Right ventricle myocardium superior (tissue), 1 donor: Measurements from ENCODE around the gene REEP1. TPM values are rescaled to one million over a fixed set of nuclear protein-coding genes. Genes with fewer than 3 reads are reported as not detected.
"Not testable (repeated sequence)": the region's sequence is repeated elsewhere in the genome, so short reads cannot be mapped to it uniquely, and the experiment has no call there.

Experiments used
- ATAC-seq: fragments of 200-7000 bp; cut with Tn5 transposase; one replicate; pipeline ENCODE4 v1.9.1; 2020; ENCODE audit warnings: mild to moderate bottlenecking; ENCODE audit not compliant: poor library complexity
- DNase-seq: peaks from one replicate; pipeline ENCODE4 v3.0.0-alpha.2; 2020
- intact Hi-C: fragments of 100-400 bp; cut with DNase I; formaldehyde crosslinking; loops from one replicate; pipeline ENCODE4 v1.11.2; 2022
- total RNA-seq: library from RNA; stranded (reverse); fragmentation: NEBNext Ultra II Directional; extraction: Animal tissue kit (Norgen Biotek cat#: 25700); gene quantifications from one replicate; pipeline ENCODE4 v1.2.1, GENCODE V29; 2021
- donor health status: DM: no; HTN: yes; CAD: no; lungs with severe emphysema.

REEP1 gene
- total RNA-seq, 1 donor from 2014 or later = 21.5 TPM

DNA sequence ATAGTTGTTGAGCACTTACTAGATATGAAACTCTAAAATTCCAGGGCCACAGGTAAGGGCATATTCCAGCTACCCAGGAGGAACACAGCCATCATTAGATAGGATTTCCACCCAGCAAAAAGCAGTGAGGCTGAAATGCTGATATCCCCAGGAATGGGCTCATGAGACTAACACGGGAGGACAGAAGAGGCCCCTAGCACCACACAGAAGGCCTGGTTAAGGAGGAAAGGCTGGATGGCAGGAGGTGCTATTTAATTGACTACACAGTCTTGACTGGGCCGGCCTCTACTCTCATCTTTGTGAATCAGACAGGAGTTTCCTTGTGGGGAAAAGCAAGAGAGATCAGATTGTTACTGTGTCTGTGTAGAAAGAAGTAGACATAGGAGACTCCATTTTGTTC, 76.4 kb downstream of the REEP1 start:
- intact Hi-C loops = no loop called here
- no peak for DNase-seq
- no peak for ATAC-seq

DNA sequence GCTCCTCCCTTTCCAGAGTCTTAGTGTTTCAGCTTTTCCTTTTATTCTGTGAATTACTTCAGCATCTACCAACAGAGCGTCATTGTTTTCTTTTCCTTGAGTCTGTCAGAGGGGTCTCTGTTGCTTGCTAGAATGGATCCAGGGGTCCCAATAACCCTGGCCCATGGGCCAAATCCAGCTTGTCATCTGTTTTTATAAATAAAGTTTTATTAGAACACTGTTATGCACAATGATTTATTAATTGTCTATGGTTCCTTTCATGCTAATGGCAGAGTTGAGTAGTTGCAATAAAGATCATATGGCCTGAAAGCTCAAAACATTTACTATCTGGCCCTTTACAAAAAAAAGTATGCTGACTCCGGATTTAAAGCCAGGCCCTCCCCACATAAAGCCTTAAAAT, 79.3 kb downstream of the REEP1 start:
- intact Hi-C loops = no loop called here
- no peak for ATAC-seq

DNA sequence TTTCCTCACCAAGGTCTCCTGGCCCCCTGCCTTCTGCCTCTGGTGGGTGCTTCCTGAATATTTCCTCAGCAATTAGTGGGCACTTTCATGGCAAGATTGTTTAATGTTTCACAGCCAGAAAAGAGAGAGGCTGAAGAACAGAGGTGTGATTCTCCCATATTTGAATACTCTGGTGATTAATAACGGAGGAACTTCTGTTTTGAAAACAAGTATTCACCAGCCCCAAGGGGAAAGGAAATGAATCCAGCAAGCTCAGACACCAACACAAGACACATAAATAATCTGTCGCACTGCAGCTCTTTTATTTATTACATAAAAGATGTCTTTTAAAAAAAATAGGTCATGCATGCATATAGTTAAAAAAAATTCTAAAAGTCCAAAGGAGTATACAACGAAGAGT, 80.4 kb downstream of the REEP1 start:
- ATAC-seq (no peak), DNase-seq (no peak)
- intact Hi-C loops = no loop called here

More for the DNA sequence above, 79.3 kb downstream of the REEP1 start:
- no peak for DNase-seq

DNA sequence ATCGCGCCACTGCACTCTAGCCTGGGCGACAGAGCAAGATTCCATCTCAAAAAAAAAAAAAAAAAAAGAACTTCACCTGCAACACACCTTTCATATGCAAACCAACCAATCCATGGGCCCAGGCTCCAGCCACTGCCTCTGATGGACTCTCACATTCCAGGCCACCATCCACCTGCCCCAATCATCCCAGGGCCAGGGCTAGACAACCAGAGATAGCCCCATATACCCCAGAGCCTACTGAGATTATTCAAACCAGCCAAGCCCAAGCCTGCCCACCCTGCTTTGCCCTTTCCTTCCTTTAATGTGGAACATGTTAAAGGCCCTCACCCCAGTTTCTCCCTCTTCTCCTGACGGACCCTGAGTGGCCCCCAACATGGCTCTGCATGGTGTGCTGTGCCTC, 81.1 kb downstream of the REEP1 start:
- ATAC-seq (no peak), DNase-seq (no peak)
- intact Hi-C loops = no loop called here

DNA sequence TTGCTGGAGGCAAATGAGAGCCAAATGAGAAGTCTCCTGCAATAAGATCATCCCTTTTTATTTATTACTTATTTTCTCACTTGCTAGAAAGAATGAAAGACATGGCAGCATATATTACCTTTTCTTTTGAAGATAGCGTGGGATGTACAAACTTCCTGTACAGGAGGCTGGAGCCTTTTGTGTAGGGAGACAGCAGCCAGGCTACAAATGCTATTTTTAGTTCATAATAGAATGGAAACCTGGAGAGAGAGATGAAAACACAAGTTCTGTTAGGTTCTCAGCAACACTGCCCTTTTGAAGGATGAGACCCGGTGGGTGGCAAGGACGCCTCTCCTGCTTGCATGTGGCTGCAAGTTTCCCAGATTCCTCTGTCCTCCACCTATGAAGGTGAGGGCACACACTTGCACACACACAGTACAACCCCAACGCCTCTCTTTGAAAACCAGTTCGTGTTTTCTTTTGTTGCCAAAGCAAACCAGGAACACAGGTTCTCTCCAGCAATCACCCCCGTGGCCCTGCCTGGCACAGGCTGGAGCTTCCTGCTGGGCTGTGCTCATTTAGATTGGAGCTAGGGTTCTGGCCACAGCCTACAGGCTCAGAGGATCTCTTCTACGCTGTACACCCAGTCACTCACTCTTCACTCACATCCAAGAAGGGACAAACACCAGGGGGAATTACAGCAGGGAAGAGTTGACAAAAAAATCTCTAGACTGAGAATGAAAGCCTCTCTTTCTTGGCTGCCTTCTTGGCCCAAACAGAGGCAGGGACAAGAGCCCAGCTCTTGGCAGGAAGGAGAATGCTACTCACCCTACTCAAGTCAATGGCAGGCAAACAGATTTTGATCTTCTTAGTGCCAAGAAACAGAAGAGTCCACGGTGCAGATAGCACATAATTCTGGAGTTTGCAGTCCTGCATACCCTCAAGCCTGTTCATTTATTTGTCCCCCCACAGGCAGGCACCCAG, 82.6 kb downstream of the REEP1 start:
- peak; percentile 94 for ATAC-seq
- intact Hi-C loops = no loop called here
- peak; percentile 64 for DNase-seq

DNA sequence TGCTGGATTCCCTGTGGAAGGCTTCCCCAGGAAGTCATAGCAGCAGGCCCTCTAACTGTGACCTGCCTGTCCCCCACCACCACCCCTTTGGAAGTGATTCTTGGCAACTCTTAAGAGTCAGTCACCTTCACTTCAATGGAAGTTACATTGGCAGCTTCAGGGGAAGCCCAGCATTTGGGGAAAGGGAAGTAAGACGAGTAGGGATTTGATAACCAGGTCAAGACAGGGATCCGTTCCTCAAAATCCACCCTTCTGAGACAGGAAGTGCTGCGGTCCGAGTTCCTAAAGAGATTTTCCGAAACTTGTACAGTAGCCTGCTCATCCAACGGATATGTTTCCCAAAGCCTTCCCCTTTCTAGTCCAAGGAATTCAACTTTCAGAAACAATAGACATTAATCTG, 84.0 kb downstream of the REEP1 start:
- ATAC-seq (no peak), DNase-seq (no peak)
- intact Hi-C loops = no loop called here

DNA sequence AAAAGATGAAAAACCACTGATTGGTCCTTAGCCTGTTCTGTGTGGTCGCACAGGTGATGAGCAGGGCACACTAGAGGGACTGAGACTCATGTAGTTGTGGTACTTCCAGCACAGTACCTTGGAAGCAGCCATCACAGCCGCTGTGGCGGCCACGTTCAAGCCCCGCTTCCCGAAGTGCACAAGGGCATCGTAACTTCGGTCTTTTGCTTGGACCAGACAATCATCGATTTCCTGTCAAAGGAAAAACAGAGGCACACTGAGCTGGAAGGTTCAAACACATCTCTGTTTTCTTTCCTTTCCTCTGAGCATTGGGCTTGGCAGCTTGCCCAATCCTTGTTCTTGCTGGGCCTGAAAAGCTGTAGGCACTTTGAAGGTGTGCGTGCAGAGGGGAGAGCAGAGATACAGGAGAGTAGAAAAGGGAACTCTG, 85.6 kb downstream of the REEP1 start:
- no peak for ATAC-seq
- DNase-seq = no peak
- intact Hi-C loops = no loop called here

DNA sequence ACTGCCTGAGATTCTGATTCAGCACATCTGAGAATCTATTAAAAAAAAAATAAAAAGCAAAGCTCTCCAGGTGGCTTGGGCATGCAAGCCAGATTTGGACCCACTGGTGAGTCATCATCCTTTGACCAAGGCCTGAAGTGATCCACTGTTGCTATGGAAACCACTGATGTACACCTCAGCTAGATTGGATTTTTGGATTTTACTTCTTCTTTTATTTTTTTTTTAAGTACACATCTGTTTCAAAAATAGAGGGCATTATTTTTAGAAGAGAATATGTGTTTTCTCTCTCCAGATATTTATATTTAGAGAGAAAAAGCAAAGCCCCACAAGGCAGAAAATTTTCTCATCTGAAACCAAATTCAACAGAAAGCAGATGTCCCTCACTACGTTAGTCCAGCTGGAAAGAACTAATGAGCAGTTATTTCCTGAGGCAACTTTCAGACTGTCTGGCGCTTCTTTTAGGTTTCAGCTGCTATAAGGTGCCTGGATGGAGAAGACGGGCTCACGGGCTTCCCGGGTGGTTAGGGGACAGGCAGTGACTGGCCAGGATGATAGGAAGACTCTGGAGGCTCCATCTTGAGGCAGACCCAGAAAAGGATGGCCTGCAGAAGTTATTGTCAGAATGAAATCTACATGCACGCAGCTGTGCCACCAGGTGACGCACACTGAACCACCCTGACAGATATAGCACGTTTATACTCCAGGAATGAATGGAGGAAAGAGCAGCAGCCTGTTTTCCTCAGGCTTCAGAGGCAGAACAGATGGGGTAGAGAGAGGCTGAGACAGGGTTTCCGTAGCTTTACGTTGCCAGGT, 87.6 kb downstream of the REEP1 start:
- ATAC-seq (no peak), DNase-seq (no peak)
- intact Hi-C loops = no loop called here

DNA sequence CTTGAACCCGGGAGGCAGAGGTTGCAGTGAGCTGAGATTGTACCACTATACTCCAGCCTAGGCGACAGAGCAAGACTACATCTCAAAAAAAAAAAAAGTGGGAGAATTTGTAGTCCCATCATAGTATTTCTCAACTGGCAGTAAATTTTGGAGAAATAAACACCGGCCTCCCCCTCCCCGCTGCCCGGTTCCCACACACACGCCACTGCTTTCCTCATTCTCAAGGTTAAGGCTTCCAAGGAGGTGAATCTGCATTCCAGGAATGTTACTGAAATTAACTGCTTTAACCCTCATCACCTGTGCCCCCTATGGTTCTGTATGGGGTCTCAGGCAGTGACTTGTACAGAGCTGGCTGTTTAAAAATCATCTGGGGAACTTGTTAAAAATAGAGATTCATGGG, 88.2 kb downstream of the REEP1 start:
- ATAC-seq (no peak), DNase-seq (no peak)
- intact Hi-C loops = no loop called here

DNA sequence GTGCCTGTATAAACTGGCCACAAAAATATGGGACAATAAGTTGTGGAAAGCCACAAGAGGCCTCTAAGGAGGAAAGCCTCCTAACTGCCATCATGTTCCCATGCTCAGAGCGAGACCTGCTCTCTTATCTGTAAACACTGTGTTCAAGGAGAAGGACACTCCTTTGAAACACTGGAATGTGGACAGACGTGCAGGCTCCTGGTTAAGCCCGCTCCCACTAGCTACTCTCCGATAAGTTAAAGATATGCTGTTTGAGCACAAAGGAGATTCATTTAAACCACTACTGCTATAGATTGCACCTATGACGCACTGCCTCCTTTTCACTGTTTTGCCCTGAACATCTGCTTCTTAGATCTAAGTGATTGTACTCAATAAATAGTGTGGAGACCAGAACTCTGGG, 92.2 kb downstream of the REEP1 start:
- intact Hi-C loops, ATAC-seq, DNase-seq: not testable (repeated sequence)

DNA sequence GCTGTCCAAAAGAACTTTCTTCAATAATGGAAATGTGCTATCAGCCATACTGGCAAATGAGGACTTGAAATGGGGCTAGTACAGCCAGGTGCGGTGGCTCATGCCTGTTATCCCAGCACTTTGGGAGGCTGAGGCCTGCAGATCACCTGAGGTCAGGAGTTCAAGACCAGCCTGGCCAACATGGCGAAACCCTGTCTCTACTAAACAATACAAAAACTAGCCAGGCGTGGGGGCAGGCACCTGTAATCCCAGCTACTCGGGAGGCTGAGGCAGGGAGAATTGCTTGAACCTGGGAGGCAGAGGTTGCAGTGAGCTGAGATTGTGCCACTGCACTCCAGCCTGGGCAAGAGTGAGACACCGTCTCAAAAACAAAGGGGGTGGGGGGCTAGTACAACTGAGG, 92.6 kb downstream of the REEP1 start:
- intact Hi-C loops, ATAC-seq, DNase-seq: not testable (repeated sequence)

DNA sequence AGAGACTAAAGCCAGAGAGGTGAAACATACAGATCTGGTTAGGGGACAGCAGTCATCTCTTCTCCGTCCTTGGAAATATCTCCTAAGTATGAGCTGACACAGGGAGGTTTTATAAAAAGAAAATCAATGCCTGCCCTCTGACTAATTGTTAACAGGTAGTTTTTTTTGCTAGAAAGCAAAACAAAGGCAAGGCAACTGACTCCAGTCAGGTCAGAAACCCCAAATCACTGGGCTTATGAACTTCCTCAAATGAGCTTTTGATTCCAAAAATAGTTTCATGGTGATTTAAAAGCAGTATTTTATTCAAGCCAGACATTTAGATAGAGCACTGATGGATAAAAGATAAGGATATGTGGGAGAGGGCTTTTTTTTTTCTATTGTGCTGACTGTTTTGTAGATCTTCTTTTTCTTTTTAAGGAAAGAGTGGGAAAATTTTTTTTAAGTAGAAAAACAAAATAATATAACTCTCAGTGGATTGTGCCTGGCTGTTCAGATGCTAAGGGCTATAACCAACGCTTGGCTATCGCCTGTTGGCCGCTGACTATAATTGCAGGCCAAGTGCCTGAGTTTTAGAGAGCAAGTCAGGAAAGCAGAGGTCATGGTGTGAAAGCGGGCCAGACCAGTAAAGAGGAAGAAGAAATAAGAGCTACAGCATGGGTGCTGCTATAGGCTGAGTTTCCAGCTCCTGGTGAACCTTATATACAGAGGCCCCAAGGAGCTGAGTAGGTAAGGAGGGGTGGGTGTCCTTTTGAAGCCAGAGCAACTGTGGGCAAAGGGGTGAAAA, 93.3 kb downstream of the REEP1 start:
- DNase-seq (no peak), ATAC-seq (no peak)
- intact Hi-C loops = no loop called here

DNA sequence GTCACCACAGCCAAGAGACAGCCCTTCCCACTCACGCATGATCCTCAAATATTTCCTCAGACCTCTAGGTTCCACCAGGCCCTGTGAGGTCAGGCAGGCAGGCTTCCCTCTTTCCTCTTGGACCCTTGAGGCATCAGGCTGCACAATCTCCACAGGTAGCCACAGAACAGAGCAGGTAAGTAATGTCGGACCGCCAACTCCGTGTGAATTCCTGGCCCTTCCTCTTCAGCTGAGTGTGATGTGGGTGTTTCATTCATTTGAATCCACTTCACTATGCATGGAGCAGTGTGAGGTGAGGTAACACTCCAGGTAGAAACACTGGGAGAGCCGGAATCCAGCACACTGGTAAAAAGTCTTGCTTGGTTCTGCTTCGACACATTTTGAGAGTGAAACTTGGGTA, 94.2 kb downstream of the REEP1 start:
- no peak for ATAC-seq
- intact Hi-C loops = no loop called here
- DNase-seq = no peak

DNA sequence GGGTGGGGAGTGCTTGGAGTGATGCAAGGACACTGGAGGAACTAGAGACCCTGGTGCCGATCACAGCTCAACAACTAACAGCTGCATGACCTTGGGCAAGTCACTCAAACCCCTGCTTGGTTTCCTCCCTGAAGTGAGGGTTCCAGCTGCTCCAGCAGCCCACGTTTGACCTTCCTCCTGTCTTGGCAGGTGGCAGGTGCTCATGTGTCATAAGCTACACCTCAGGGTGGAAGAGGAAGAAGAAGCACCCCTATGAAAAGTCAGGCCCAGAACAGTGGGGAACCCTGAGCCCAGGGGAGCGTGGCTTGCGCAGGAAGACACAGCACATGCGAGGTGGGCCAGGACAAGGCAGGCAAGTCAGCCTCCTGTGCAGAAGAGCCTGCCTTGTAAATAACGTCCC, 95.8 kb downstream of the REEP1 start:
- DNase-seq (no peak), ATAC-seq (no peak)
- intact Hi-C loops = no loop called here

DNA sequence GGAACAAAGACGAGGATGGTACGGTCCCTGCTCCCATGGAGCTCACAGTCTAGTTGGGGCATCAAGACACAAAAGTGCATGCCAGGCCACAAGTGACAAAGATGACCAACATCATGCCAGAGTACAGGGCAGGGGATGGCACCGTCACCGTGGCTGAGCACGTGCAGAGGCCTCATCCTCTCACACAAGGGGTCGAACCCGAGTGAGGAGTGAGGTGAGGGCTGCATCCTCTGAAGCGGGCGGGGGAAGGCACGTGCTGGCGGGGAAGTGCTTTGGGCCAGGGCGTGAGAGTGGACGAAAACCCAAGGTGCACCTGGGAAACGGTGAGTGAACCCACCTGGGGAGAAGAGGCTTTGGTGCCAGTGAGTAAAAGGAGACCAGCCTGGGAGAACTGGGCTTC, 97.2 kb downstream of the REEP1 start:
- no peak for ATAC-seq
- DNase-seq = no peak
- intact Hi-C loops = no loop called here

DNA sequence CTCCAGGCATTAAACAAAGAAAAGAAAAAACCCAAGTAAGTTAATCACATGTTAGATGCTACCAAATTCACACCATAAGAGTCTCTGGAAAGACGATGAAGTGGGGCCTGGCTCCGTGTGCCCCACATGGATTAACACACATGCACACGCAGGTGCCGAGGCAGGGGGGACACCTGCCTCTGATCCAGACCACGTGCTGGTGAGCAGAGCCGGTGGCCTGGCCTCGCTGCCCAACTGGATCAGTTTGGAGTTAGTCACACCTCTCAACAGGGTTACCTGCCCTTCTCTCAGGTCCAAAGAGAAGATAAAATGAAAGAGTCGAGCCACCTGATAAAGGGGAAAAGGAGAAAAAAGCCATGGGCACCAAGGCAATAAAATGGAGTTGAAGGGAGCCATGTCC, 97.7 kb downstream of the REEP1 start:
- DNase-seq = no peak
- ATAC-seq = no peak
- intact Hi-C loops = no loop called here

DNA sequence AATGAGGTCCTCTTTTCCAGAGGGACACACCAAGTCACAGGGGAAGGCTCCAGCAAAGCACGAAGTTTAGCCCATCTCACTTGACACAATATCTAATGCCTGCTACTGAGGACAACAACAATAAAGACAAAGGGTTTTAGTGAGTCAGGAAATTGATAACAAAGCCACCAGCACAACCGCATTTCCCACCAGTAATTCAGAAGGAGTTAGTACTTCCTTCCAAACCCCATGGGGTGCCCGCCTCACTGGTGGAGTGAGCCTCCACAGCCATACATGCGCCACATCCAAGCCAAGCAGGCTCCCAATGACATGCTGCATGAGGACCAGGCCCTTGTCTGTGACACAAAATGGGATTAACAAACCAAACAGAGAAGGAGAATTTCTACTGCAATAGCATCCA, 98.1 kb downstream of the REEP1 start:
- DNase-seq = no peak
- intact Hi-C loops = no loop called here
- no peak for ATAC-seq

DNA sequence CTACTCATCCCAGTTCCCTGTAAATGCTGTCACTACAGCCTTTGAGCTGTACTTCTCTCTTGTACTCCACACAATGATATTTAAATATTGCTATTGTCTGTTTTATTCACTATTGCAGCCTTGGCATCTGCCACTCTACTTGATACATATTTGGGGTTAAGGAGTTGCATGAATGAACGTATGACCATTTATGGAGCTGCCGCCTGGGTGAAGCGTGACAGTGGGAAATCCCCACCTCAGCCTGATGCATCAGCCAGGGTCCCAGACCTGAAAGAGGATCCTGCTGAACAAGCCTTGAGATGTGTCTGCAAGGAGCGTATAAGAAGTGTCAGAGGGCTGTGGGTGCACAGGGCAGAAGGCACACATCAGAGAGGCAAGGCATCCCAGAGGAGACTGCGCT, 99.1 kb downstream of the REEP1 start:
- ATAC-seq (no peak), DNase-seq (no peak)
- intact Hi-C loops = no loop called here

DNA sequence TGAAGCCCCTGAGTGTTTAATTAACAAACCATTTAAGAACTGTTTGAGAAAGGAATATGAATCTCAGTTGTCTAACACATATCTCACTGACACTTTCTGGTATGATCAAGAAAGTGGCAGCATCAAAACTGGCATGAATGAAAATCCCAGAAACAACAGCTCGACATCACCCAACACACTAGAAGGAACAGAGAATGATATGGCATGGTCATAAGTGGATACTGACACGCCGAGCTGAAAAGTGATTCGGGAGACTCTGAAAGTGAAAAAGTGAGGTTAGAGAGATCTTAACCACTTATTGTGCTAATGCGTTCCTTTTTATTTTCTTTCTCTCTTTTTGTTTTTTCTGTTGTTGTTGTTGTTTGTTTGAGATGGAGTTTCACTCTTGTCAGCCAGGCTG, 100.3 kb downstream of the REEP1 start:
- ATAC-seq = no peak
- no peak for DNase-seq
- intact Hi-C loops = no loop called here
